GM10266 (cell line): ENCODE data around the gene PRPSAP2.
"Not testable (repeated sequence)": the region's sequence is repeated elsewhere in the genome, so short reads cannot be mapped to it uniquely, and the experiment has no call there.

Experiments used
- DNase-seq: peaks from one replicate; pipeline ENCODE4 v3.0.0; 2012; ENCODE audit errors: extremely low spot score
- CTCF ChIP-seq: IDR thresholded peaks from 2 replicates; pipeline ENCODE4 v1.5.1; 2012; ENCODE audit warnings: mild to moderate bottlenecking, low read depth; ENCODE audit not compliant: control insufficient read depth, insufficient read depth; ENCODE audit errors: missing control alignments

The PRPSAP2 gene

GRCh38 chr17:18919963-18920362 is 62.0 kb downstream of the PRPSAP2 start:
- no peak for TF ChIP-seq CTCF
- DNase-seq: no peak

GRCh38 chr17:18920911-18921441 is 63.0 kb downstream of the PRPSAP2 start:
- no peak for DNase-seq
- no peak for TF ChIP-seq CTCF

GRCh38 chr17:18921485-18921884 is 63.6 kb downstream of the PRPSAP2 start:
- no peak for DNase-seq
- TF ChIP-seq CTCF: no peak

- DNase-seq: peak; percentile 54
- no peak for TF ChIP-seq CTCF
Observed at GRCh38 chr17:18921912-18922451, 64.1 kb downstream of the PRPSAP2 start.

GRCh38 chr17:18922596-18922995 is 64.7 kb downstream of the PRPSAP2 start:
- DNase-seq: not testable (repeated sequence)

- no peak for DNase-seq
- no peak for TF ChIP-seq CTCF
Observed at GRCh38 chr17:18925187-18925586, 67.3 kb downstream of the PRPSAP2 start.

GRCh38 chr17:18928628-18929125 is 70.7 kb downstream of the PRPSAP2 start:
- peak; percentile 21 for TF ChIP-seq CTCF
- DNase-seq: no peak
